HUDEP-2 (cell line): Measurements from ENCODE around the gene PRPF40B.
"Not testable (repeated sequence)": the region's sequence is repeated elsewhere in the genome, so short reads cannot be mapped to it uniquely, and the experiment has no call there.

Experiments
- DNase-seq, 76 experiments: peaks; one replicate each; lab custom pipeline; 2025; ENCODE audit not compliant: unreplicated experiment in 76 of 76; lab: John Stamatoyannopoulos, UW

PRPF40B gene

GRCh38 chr12:49609059-49609874, 14.1 kb upstream of the PRPF40B start:
- DNase-seq, result no peak

- peak in 2 of 76 experiments; percentile 4 to 18 for DNase-seq
Observed at GRCh38 chr12:49609875-49610154, 13.5 kb upstream of the PRPF40B start.

DNA sequence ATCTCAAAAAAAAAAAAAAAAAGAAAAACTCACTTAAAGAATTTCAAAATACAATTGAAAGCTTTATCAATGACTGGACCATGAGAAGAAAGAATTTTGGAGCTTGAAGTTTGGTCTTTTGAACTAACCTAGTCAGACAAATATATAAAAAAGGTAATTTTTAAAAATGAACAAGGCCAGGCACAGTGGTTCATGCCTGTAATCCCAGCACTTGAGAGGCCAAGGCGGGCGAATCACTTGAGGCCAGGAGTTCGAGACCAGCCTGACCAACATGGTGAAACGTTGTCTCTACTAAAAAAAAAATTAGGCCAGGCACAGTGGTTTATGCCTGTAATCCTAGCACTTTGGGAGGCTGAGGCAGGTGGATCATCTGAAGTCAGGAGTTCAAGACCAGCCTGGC, 12.6 kb upstream of the PRPF40B start:
- DNase-seq, result not testable (repeated sequence)

- no peak for DNase-seq
Observed at GRCh38 chr12:49612210-49612609, 11.2 kb upstream of the PRPF40B start.

- no peak for DNase-seq
Observed at GRCh38 chr12:49615725-49616124, 7.6 kb upstream of the PRPF40B start.

DNA sequence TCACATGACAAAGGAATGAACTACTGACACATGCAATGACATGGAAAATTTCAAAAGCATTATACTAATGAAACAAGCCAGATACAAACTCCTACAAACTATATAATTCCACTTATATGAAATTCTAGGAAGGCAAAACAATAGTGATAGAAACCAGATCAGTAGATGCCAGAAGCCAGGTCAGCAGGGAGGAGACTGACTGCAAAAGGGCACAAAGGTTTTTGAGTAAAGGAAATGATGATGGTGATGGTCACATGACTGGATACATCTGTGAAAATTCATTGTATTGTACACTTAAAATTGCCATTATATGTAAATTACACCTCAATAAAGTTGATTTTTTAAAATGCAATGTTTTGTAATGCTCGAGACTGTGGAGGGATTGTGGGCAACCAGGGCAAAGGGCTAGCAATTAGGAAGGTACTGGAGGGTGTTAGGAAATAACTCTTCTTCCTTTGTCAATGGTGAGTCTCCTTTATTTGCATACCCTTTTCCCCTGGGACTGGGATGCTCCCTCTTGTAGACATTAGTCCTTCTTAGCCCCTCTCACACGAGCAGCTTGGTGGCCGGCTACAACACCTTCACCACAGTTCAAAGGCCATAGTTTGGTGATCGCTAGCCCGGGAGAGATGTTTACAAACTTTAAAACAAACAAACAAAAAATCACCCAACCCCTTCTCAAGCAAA, 6.7 kb upstream of the PRPF40B start:
- no peak for DNase-seq

GRCh38 chr12:49618576-49618975, 4.8 kb upstream of the PRPF40B start:
- DNase-seq, result no peak

- no peak for DNase-seq
Observed at GRCh38 chr12:49619286-49619685, 4.1 kb upstream of the PRPF40B start.

GRCh38 chr12:49621651-49622500, 1.5 kb upstream of the PRPF40B start:
- peak in 2 of 76 experiments; percentile 13 to 25 for DNase-seq

- DNase-seq, result peak in 10 of 76 experiments; percentile 25 to 62 (median 38)
Observed at GRCh38 chr12:49622501-49623141, 740 bp upstream of the PRPF40B start.

- no peak for DNase-seq
Observed at GRCh38 chr12:49624921-49625577, 1.7 kb downstream of the PRPF40B start.

- DNase-seq, result no peak
Observed at GRCh38 chr12:49626169-49626835, 2.9 kb downstream of the PRPF40B start.

DNA sequence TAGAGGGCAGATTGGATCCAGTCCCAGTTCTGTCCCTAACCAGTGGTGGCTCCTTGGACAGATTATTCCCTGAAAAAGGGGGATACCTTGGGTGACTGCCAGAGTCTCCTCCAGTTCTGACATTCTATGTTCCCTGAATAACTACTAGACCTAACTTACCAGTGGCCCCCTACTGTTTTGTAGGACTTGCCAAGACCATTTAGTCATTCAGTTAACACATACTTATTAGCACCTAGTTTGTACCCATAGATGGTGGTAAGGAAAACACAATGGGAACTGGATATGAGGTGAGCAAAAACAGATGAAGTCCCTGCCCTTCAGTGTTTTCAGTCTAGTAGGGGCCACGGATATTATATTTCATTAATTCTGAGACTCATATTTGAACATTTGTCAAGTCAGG, 3.5 kb downstream of the PRPF40B start:
- no peak for DNase-seq

DNA sequence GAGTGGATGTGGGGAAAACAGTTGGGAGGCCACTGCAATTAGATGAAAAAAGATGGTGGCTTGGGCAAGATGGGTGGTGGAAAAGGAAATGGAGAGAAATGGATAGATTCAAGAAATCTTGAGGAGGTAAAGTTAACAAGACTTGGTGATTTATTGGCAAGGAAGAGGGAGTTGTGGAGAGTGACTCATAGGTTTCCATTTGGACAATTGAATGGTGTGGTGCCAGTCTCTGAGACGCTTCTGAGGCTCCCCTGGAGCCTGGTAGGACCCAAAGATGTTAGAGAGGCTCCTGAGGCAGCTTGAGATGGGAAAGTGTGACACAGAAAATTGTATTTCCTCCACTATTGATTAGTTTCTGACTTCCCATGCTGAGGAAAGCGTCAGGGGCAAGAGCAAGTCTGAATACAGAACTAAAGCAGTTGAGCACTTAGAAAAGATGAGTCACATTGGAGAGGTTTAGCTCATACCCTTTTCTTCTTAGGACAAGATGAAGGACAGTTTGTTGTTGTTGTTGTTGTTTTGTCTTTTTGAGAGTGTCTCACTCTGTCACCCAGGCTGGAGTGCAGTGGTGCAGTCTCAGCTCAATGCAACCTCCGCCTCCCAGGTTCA, 4.5 kb downstream of the PRPF40B start:
- DNase-seq, result no peak

GRCh38 chr12:49631336-49631907, 8.1 kb downstream of the PRPF40B start:
- DNase-seq, result no peak

GRCh38 chr12:49632401-49632800, 9.0 kb downstream of the PRPF40B start:
- no peak for DNase-seq

- no peak for DNase-seq
Observed at GRCh38 chr12:49632986-49633702, 9.8 kb downstream of the PRPF40B start.

DNA sequence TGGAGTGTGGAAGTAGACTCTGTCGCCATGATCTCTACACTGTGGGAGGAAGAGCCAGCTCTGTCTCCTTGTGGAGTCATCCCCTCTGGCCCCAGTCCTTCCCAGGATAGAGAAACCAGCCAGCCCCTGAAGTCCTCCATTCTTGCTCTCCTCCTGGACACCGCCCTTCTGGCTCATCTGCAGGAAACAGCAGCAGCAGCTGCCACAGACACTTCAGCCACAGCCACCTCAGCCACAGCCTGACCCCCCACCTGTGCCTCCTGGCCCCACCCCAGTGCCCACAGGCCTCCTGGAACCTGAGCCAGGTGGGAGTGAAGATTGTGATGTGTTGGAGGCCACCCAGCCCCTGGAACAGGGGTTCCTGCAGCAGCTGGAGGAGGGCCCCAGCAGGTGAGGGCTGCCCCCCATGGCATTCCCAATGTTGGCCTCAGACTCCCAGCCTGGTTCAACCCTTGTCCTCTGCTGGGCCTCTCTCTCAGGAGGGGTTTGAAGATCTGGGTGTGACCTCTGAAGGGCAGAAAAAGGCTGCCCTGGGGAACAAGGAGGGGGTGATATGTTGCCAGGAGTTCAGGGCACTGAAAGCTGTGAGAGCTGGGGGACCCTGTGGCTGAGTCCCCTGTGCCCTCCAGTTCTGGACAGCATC, 10.5 kb downstream of the PRPF40B start:
- DNase-seq, result no peak
